ENCODE measurements around the gene ATP11C. TPM values are rescaled to one million over a fixed set of nuclear protein-coding genes. Genes with fewer than 3 reads are reported as not detected.
"Not testable (repeated sequence)": the region's sequence is repeated elsewhere in the genome, so short reads cannot be mapped to it uniquely, and the experiment has no call there.

Gene ATP11C
- total RNA-seq, 8 experiments from 2014 or later = 18.5 to 48.3 (median 27.3) TPM

GRCh38 chrX:139708067-139708466 is 224.8 kb downstream of the ATP11C start, which contains the start of gene MCF2:
Gene MCF2 (minus strand): TSS chrX:139708167. CDS start chrX:139651744, 56,423 bp downstream.
- Histone ChIP-seq H3K27ac (no peak within 1 kb of the TSS), H3K4me1 (replicated peaks in 1 of 2) (no peaks in the 10 kb centered on the region), H3K4me3 (no peak within 1 kb of the TSS)
- ATAC-seq (replicated peaks in 6 of 8) = no peak
- 34 to 92% (median 70%) methylated on average over 1 to 4 of the region's 4 CpGs; no CpG with 5 or more reads in 4 of the 10 experiments for WGBS, 10 experiments
- in situ Hi-C loops (cut with MboI; ENCODE audit: low pct_unique_long_range_greater_than_20kb in 2 of 9, low sequenced_read_pairs in 9 of 9, unreplicated experiment in 9 of 9) = no loop called here

DNA sequence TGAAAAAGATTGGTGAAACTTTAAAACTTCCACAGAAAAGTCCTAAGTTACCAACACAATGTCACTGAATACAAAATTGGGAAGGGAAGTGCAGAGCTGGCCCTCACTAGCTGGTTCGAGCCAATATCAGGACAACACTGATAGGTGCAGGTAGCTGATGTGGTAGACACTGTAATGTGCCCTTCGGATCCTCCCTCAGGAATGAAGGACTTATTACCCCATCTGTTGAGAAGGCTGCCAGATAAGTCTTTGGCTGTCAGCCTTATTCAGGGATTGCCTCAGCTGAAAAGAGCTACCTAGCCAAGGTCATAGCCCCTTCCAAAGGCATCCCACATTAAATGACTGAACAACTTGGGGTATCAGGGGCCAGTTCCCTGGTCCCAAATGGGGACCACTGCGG is 230.2 kb downstream of the ATP11C start:
- Histone ChIP-seq H3K4me1 (replicated peaks in 1 of 2) (no peaks in the 10 kb centered on the region), H3K27ac (no peak overlapping the region), H3K4me3 (no peak overlapping the region)
- WGBS, 10 experiments = 0 to 80% (median 50%) methylated on average over 1 of the region's 3 CpGs; no CpG with 5 or more reads in 6 of the 10 experiments
- no peak for ATAC-seq (replicated peaks in 6 of 8)
- in situ Hi-C loops (cut with MboI; ENCODE audit: low pct_unique_long_range_greater_than_20kb in 2 of 9, low sequenced_read_pairs in 9 of 9, unreplicated experiment in 9 of 9) = no loop called here

GRCh38 chrX:139692908-139693307 is 239.9 kb downstream of the ATP11C start:
- H3K27ac ChIP-seq = no peak overlapping the region
- in situ Hi-C loops (cut with MboI; ENCODE audit: low pct_unique_long_range_greater_than_20kb in 2 of 9, low sequenced_read_pairs in 9 of 9, unreplicated experiment in 9 of 9) = no loop called here
- no peaks in the 10 kb centered on the region for H3K4me1 ChIP-seq (replicated peaks in 1 of 2)
- 17 to 92% (median 34%) methylated on average over 1 to 6 of the region's 8 CpGs; no CpG with 5 or more reads in 5 of the 10 experiments for WGBS, 10 experiments
- H3K4me3 ChIP-seq = no peak overlapping the region
- peak in 1 of 8 experiments; percentile 26 for ATAC-seq (replicated peaks in 6 of 8)

DNA sequence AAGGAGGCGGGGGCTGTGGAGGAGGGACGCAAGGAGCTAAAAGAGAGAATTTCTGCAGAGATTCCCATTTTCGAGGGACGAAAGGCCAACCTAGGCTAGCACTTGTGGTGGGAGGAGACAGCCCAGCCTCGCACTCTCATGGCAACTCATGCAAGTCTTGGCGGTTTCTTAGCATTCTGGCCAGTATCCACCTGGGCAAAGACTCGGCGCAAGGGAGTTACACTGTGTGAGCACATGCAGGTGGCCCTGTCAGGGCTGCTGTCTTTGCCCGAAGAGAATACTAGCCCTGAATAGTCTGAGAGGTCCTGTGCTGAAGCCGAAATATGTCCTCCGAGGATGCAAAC is 240.4 kb downstream of the ATP11C start:
- no peak overlapping the region for H3K27ac ChIP-seq
- ATAC-seq (replicated peaks in 6 of 8) = peak in 6 of 8 experiments; percentile 9 to 48 (median 19)
- 17 to 37% methylated on average over 3 of the region's 11 CpGs; no CpG with 5 or more reads in 8 of the 10 experiments for WGBS, 10 experiments
- in situ Hi-C loops (cut with MboI; ENCODE audit: low pct_unique_long_range_greater_than_20kb in 2 of 9, low sequenced_read_pairs in 9 of 9, unreplicated experiment in 9 of 9) = no loop called here
- no peaks in the 10 kb centered on the region for H3K4me1 ChIP-seq (replicated peaks in 1 of 2)
- peak overlapping the region; percentile 24 to 34 (median 29) for H3K4me3 ChIP-seq

DNA sequence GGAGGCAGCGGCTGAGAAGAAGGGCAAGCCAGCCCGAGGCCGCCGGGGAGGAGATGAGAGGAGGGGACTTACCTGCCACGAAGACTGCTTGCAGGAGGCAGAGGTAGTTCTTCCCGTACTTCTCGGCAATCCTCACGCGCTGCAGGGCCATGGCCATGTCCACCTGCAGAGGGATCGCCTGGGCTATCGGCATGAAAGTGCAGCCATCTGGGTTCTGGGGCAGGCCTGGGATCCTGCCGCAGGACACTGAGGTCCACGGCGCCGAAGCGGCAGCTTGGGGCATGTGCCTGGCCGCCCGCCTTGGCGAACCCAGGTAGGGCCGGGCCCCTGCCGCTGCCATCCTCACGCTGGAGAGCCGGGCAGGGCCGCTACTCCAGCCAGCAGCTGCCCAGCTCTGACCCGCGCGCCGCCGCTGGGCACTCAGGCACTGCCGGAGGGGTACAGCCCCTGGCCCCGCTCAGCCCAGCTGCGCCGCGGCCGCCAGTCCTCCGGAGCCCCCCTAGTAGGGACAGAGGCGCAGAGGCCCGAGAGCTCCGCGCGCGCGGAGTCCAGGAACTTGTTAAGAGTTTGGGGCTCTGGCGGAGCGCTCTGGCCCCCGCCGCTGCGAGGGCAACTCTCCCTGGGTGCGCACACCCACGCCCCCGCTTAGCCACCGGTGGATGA is 240.9 kb downstream of the ATP11C start:
- 54% methylated on average over 7 of the region's 52 CpGs; no CpG with 5 or more reads in 9 of the 10 experiments for WGBS, 10 experiments
- peak in 7 of 8 experiments; percentile 42 to 74 (median 66) for ATAC-seq (replicated peaks in 6 of 8)
- in situ Hi-C loops (cut with MboI; ENCODE audit: low pct_unique_long_range_greater_than_20kb in 2 of 9, low sequenced_read_pairs in 9 of 9, unreplicated experiment in 9 of 9) = no loop called here
- no peak overlapping the region for H3K27ac ChIP-seq
- no peaks in the 10 kb centered on the region for H3K4me1 ChIP-seq (replicated peaks in 1 of 2)
- H3K4me3 ChIP-seq = peak overlapping the region; percentile 24 to 34 (median 29)

DNA sequence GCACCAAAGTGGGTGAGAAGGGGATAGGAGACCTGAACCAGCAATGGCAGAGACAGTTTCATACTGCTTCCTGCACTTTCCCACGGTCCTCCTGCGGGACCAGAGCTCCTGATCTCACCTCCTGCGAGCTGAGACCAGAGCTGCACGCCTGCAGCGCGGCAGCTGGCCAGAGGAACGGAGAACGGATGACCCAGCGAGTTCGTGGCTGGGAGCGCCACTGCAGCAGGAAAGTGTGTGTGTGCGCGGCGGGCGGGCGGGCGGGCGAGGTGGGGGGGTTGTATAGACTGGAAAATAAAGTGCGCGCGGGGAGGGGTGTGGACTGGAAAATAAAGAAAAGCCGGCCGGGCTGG is 241.4 kb downstream of the ATP11C start:
- peak in 7 of 8 experiments; percentile 16 to 71 (median 58) for ATAC-seq (replicated peaks in 6 of 8)
- no peaks in the 10 kb centered on the region for H3K4me1 ChIP-seq (replicated peaks in 1 of 2)
- WGBS, 10 experiments = no CpG with 5 or more reads among the region's 23 CpGs
- H3K4me3 ChIP-seq = peak overlapping the region; percentile 24 to 34 (median 29)
- no peak overlapping the region for H3K27ac ChIP-seq
- in situ Hi-C loops (cut with MboI; ENCODE audit: low pct_unique_long_range_greater_than_20kb in 2 of 9, low sequenced_read_pairs in 9 of 9, unreplicated experiment in 9 of 9) = no loop called here

DNA sequence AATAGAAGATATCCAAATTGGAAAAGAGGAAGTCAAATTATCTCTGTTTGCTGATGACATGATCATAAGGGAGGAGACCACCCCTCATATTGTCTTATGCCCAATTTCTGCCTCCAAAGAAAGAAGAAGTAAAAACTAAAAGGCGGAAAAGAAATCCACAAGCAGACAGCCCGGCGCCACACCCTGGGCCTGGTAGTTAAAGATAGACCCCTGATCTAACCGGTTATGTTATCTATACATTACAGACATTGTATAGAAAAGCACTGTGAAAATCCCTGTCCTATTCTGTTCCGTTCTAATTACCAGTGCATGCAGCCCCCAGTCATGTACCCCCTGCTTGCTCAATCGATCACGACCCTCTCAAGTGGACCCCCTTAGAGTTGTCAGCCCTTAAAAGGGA is 247.7 kb downstream of the ATP11C start:
- 0 to 100% (median 65%) methylated on average over 1 to 4 of the region's 7 CpGs; no CpG with 5 or more reads in 6 of the 10 experiments for WGBS, 10 experiments

DNA sequence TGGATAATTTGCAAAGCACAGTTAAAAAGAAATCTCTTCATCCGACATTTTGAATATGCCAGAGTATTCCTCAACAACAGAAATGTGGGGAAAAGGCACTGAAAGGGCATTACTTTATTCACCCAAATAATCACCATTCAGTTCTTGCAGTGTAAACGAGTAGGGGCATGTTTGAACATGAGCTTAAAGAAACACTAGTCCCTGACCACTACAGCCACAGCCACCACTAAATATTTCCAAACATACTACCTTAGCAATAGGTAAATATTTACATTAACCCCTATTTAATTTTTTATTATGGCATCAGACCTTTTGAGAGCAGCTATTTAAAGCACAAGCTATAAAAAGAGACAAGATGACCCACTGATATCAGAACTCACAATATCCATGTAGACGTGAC is 252.5 kb downstream of the ATP11C start:
- H3K27ac ChIP-seq = no peak overlapping the region
- in situ Hi-C loops (cut with MboI; ENCODE audit: low pct_unique_long_range_greater_than_20kb in 2 of 9, low sequenced_read_pairs in 9 of 9, unreplicated experiment in 9 of 9) = no loop called here
- ATAC-seq (replicated peaks in 6 of 8) = no peak
- H3K4me3 ChIP-seq = no peak overlapping the region
- H3K4me1 ChIP-seq (replicated peaks in 1 of 2) = no peaks in the 10 kb centered on the region
- WGBS, 10 experiments = 0 to 100% (median 36%) methylated on average over 1 to 3 of the region's 3 CpGs; no CpG with 5 or more reads in 5 of the 10 experiments

More for the DNA sequence above, 247.7 kb downstream of the ATP11C start:
- in situ Hi-C loops (cut with MboI; ENCODE audit: low pct_unique_long_range_greater_than_20kb in 2 of 9, low sequenced_read_pairs in 9 of 9, unreplicated experiment in 9 of 9); H3K4me3 ChIP-seq; H3K27ac ChIP-seq; H3K4me1 ChIP-seq (replicated peaks in 1 of 2); ATAC-seq (replicated peaks in 6 of 8): not testable (repeated sequence)

Other genes starting within 250 kb of the ATP11C start
- 1 to 10 TPM in 4 of 8 experiments, under 1 TPM in 2, not detected in 2; 0.09 to 4.3 (median 2.6) TPM for gene MCF2, start 224.9 kb downstream of the ATP11C start, total RNA-seq
- not detected for gene CXorf66, start 32.5 kb upstream of the ATP11C start, total RNA-seq